ENCODE measurements around the gene CCDC142.

Gene CCDC142

DNA sequence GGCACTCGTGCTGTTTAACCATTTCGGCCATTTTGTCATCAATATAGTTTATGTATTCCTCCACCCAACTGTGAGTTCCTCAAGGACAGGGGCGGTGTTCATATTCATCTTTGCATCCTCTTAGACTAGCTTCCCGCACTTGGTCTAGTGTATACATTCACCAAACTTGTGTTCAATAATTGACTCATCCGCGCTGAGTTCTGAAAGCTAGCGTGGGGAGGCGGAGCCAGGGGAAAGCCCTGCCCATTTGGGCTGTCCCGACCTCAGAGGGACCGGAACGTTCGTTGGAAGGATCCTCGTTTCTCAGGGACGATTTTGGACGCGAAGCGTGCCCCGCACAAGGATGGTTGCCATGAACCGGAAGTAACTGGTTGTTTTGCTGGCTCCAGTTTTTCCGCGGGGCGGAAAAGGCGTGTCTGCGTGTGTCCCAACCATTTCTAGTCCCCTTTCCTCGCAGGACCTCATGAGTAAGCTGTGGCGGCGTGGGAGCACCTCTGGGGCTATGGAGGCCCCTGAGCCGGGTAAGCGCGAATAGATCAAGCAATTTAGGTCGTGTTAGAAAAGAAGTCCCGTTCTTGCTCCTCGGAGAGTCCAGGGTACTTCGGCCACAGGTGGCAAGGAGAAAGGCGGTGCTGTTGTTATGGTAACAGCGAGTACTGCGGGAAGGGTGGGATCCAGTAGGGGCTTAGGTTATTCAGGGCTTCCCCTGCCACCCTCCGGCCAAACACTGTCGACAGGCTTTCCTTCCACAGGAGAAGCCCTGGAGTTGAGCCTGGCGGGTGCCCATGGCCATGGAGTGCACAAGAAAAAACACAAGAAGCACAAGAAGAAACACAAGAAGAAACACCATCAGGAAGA, 27.9 kb downstream of the CCDC142 start, which contains the start of gene INO80B:
Gene INO80B, plus strand, starts transcription at position 434 of the 858 bp plus-strand sequence. Its CDS starts 30 bp downstream, at position 464.
- Histone ChIP-seq H3K36me3 (replicated peaks; ENCODE audit: insufficient read depth, low read length) (no peaks in the 10 kb centered on the region), H3K9ac (ENCODE audit: low read length) (peak within 1 kb of the TSS; percentile 54), H3K4me2 (ENCODE audit: low read depth, low read length) (peak within 1 kb of the TSS; percentile 86), H3K4me3 (ENCODE audit: low read length) (peak within 1 kb of the TSS; percentile 81), H4K20me1 (ENCODE audit: insufficient read depth, low read length) (no peaks in the 10 kb centered on the region), H3K9me2 (replicated peaks; ENCODE audit: insufficient read depth, low read length) (no peaks in the 10 kb centered on the region), H3K27me3 (replicated peaks; ENCODE audit: insufficient read depth, low read length) (no peaks in the 10 kb centered on the region), H3K79me2 (ENCODE audit: low read length) (peaks cover 23% of the 10 kb centered on the region), H2AFZ (ENCODE audit: low read length) (peak within 1 kb of the TSS; percentile 54), H3K9me3 (replicated peaks; ENCODE audit: insufficient read depth, low read length) (no peaks in the 10 kb centered on the region), H3K27ac (ENCODE audit: low read length) (peak within 1 kb of the TSS; percentile 1; the same call in 1 of the 2 replicates), H3F3A (ENCODE audit: insufficient read depth, low read length) (peaks cover 13% of the 10 kb centered on the region; the same call in 1 of the 2 replicates), H3K4me1 (ENCODE audit: low read length) (peaks cover 22% of the 10 kb centered on the region)
- DNase-seq = peak; percentile 97
- TF ChIP-seq EZH2 (optimal IDR thresholded peaks at IDR 0.05; ENCODE audit: low read depth, low read length) (no peak), EZH2phosphoT487 (IDR thresholded peaks at IDR 0.05; ENCODE audit: low read length) (no peak)
- TF ChIP-seq, protein P1, sequence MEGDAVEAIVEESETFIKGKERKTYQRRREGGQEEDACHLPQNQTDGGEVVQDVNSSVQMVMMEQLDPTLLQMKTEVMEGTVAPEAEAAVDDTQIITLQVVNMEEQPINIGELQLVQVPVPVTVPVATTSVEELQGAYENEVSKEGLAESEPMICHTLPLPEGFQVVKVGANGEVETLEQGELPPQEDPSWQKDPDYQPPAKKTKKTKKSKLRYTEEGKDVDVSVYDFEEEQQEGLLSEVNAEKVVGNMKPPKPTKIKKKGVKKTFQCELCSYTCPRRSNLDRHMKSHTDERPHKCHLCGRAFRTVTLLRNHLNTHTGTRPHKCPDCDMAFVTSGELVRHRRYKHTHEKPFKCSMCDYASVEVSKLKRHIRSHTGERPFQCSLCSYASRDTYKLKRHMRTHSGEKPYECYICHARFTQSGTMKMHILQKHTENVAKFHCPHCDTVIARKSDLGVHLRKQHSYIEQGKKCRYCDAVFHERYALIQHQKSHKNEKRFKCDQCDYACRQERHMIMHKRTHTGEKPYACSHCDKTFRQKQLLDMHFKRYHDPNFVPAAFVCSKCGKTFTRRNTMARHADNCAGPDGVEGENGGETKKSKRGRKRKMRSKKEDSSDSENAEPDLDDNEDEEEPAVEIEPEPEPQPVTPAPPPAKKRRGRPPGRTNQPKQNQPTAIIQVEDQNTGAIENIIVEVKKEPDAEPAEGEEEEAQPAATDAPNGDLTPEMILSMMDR (IDR thresholded peaks at IDR 0.05; ENCODE audit: low read length) = no peak

DNA sequence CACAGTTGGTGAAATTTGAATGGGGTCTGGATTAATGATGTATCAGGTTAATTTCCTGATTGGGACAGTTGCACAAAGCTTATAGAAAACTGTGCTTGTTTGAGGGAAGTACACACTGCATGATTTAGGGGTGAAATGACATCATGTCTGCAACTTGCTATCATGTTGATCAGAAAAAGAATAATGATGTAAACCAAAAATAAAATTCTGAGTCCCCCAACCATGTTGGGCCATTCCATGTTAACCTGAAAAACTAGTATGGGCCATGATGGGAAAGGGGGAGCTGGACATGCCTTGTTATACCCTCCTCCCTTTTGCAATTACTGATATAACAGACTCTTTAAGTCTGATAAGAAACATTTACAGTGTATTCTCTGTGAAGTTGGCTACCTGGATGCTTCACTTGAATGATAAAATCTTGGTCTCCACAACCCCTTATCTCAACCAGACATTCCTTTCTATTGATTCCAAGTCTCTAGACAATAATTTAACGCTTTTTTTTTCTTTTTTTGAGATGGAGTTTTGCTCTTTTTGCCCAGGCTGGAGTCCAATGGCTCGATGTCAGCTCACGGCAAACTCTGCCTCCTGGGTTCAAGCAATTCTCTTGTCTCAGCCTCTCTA, 32.1 kb downstream of the CCDC142 start:
- no peaks in the 10 kb centered on the region for H4K20me1 ChIP-seq (ENCODE audit: insufficient read depth, low read length)
- H3K27ac ChIP-seq (ENCODE audit: low read length) = no peak overlapping the region
- no peak for TF ChIP-seq EZH2phosphoT487 (IDR thresholded peaks at IDR 0.05; ENCODE audit: low read length)
- TF ChIP-seq EZH2 (optimal IDR thresholded peaks at IDR 0.05; ENCODE audit: low read depth, low read length) = no peak
- TF ChIP-seq, protein P1 (IDR thresholded peaks at IDR 0.05; ENCODE audit: low read length) = no peak
- H3K4me1 ChIP-seq (ENCODE audit: low read length) = peaks cover 9% of the 10 kb centered on the region
- no peak overlapping the region for H3K4me2 ChIP-seq (ENCODE audit: low read depth, low read length)
- H3K9me3 ChIP-seq (replicated peaks; ENCODE audit: insufficient read depth, low read length) = no peaks in the 10 kb centered on the region
- no peak overlapping the region for H3K9ac ChIP-seq (ENCODE audit: low read length)
- no peak overlapping the region for H3K4me3 ChIP-seq (ENCODE audit: low read length)
- no peak overlapping the region for H2AFZ ChIP-seq (ENCODE audit: low read length)
- peaks cover 7% of the 10 kb centered on the region for H3K79me2 ChIP-seq (ENCODE audit: low read length)
- no peaks in the 10 kb centered on the region for H3K27me3 ChIP-seq (replicated peaks; ENCODE audit: insufficient read depth, low read length)
- H3K9me2 ChIP-seq (replicated peaks; ENCODE audit: insufficient read depth, low read length) = no peaks in the 10 kb centered on the region
- no peaks in the 10 kb centered on the region for H3K36me3 ChIP-seq (replicated peaks; ENCODE audit: insufficient read depth, low read length)
- DNase-seq = no peak
- H3F3A ChIP-seq (ENCODE audit: insufficient read depth, low read length) = no peaks in the 10 kb centered on the region

DNA sequence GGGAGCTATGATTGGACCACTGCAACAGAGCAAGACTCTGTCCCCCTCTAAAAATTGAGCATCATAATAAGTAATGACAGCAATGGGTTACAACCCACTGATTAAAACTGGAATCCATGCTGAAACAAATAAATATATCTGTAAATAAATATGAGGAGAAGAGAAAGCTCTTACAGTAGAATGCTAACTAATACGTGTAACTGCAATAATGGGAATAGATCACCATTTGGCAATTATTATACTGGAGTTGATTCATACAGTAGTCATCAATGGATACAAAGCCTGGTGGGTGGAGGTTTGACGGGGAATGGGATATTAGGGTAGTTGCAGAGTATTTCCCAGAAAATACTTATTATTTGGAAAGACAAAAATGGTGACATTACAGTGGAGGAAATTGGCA, 34.0 kb downstream of the CCDC142 start:
- Histone ChIP-seq H3F3A (ENCODE audit: insufficient read depth, low read length) (no peaks in the 10 kb centered on the region), H3K9ac (ENCODE audit: low read length) (no peak overlapping the region), H3K4me3 (ENCODE audit: low read length) (no peak overlapping the region), H3K36me3 (replicated peaks; ENCODE audit: insufficient read depth, low read length) (no peaks in the 10 kb centered on the region), H4K20me1 (ENCODE audit: insufficient read depth, low read length) (no peaks in the 10 kb centered on the region), H3K4me2 (ENCODE audit: low read depth, low read length) (no peak overlapping the region), H3K9me2 (replicated peaks; ENCODE audit: insufficient read depth, low read length) (no peaks in the 10 kb centered on the region), H2AFZ (ENCODE audit: low read length) (no peak overlapping the region), H3K9me3 (replicated peaks; ENCODE audit: insufficient read depth, low read length) (no peaks in the 10 kb centered on the region), H3K79me2 (ENCODE audit: low read length) (no peaks in the 10 kb centered on the region), H3K4me1 (ENCODE audit: low read length) (peaks cover 6% of the 10 kb centered on the region; the same call in 1 of the 2 replicates), H3K27ac (ENCODE audit: low read length) (no peak overlapping the region), H3K27me3 (replicated peaks; ENCODE audit: insufficient read depth, low read length) (peaks cover 13% of the 10 kb centered on the region)
- TF ChIP-seq EZH2 (optimal IDR thresholded peaks at IDR 0.05; ENCODE audit: low read depth, low read length) = no peak
- DNase-seq = no peak

Measured in MM.1S (cell line).